Neural progenitor cell (in vitro differentiated cells): ENCODE data around the gene RTKN. TPM values are rescaled to one million over a fixed set of nuclear protein-coding genes. Genes with fewer than 3 reads are reported as not detected.

ENCODE experiments used
- DNase-seq: peaks from one replicate; pipeline ENCODE4 v3.0.0-alpha.2; 2016; ENCODE audit warnings: low spot score
- H2AFZ ChIP-seq: fragments of 200-600 bp; sonication (generic); replicated peaks from 2 replicates; pipeline ENCODE4 v1.6.1; 2016; ENCODE audit warnings: antibody characterized with exemption
- H3F3A ChIP-seq: fragments of 200-600 bp; sonication (generic); 2 replicates; pipeline ENCODE4 v1.6.1; 2016; ENCODE audit warnings: antibody characterized with exemption, low read depth
- H3K27ac ChIP-seq: fragments of 200-600 bp; sonication (generic); 2 replicates; pipeline ENCODE4 v1.5.1; 2016; ENCODE audit warnings: mild to moderate bottlenecking
- H3K27me3 ChIP-seq: fragments of 200-600 bp; sonication (generic); 2 replicates; pipeline ENCODE4 v1.6.1; 2016; ENCODE audit warnings: mild to moderate bottlenecking, moderate library complexity
- H3K36me3 ChIP-seq: fragments of 200-600 bp; sonication (generic); 2 replicates; pipeline ENCODE4 v1.5.1; 2016
- H3K4me1 ChIP-seq: fragments of 200-600 bp; sonication (generic); 2 replicates; pipeline ENCODE4 v1.6.1; 2016; ENCODE audit warnings: mixed run types
- H3K4me2 ChIP-seq: fragments of 200-600 bp; sonication (generic); 2 replicates; pipeline ENCODE4 v1.6.1; 2016
- H3K4me3 ChIP-seq: fragments of 200-600 bp; sonication (generic); 2 replicates; pipeline ENCODE4 v1.5.1; 2016
- H3K79me2 ChIP-seq: fragments of 200-600 bp; sonication (generic); 2 replicates; pipeline ENCODE4 v1.6.1; 2016; ENCODE audit warnings: low read depth
- H3K9ac ChIP-seq: fragments of 200-600 bp; sonication (generic); 2 replicates; pipeline ENCODE4 v1.6.1; 2016
- H3K9me3 ChIP-seq: fragments of 200-600 bp; sonication (generic); 2 replicates; pipeline ENCODE4 v1.5.1; 2016; ENCODE audit warnings: low read depth
- H4K20me1 ChIP-seq: fragments of 200-600 bp; sonication (generic); 2 replicates; pipeline ENCODE4 v1.6.1; 2016; ENCODE audit warnings: low read depth
- H3K27ac Mint-ChIP-seq: 3 replicates; pipeline ENCODE4 v1.8.0; 2021; ENCODE audit warnings: mixed read lengths
- H3K27me3 Mint-ChIP-seq: 2 replicates; pipeline ENCODE4 v1.8.0; 2022; ENCODE audit warnings: low read depth, mild to moderate bottlenecking, inconsistent platforms, moderate library complexity, mixed read lengths; ENCODE audit not compliant: insufficient read depth
- H3K36me3 Mint-ChIP-seq: 3 replicates; pipeline ENCODE4 v1.8.0; 2021; ENCODE audit warnings: mixed read lengths
- H3K4me1 Mint-ChIP-seq: 3 replicates; pipeline ENCODE4 v1.8.0; 2021; ENCODE audit warnings: mixed read lengths
- H3K4me3 Mint-ChIP-seq: 3 replicates; pipeline ENCODE4 v1.8.0; 2021; ENCODE audit warnings: mild to moderate bottlenecking, moderate library complexity, mixed read lengths
- H3K9me3 Mint-ChIP-seq: 3 replicates; pipeline ENCODE4 v1.8.0; 2020; ENCODE audit warnings: mixed read lengths
- CTCF ChIP-seq: fragments of 200-600 bp; sonication (generic); IDR thresholded peaks from 2 replicates; pipeline ENCODE4 v1.5.1; 2017; ENCODE audit warnings: antibody characterized with exemption, mild to moderate bottlenecking
- EZH2 ChIP-seq: fragments of 200-600 bp; sonication (generic); IDR thresholded peaks from 2 replicates; pipeline ENCODE4 v1.6.1; 2017; ENCODE audit warnings: antibody characterized with exemption, mild to moderate bottlenecking, moderate library complexity
- EZH2phosphoT487 ChIP-seq: fragments of 200-600 bp; sonication (generic); IDR thresholded peaks from 2 replicates; pipeline ENCODE4 v1.6.1; 2017; ENCODE audit warnings: antibody characterized with exemption
- total RNA-seq: library from RNA; depleted of rRNA; stranded (reverse); fragments of >200 nt; gene quantifications from 2 replicates; pipeline ENCODE4 v1.2.3, GENCODE V29; 2015; ENCODE audit warnings: low replicate concordance

RTKN gene
- total RNA-seq, 1 donor from 2014 or later: 11.4 TPM

- no peak overlapping the region for H3K9ac ChIP-seq
- DNase-seq: no peak
- no peak overlapping the region for H3K27ac ChIP-seq
- peaks cover 19% of the 10 kb centered on the region for H4K20me1 ChIP-seq
- no peak overlapping the region for H2AFZ ChIP-seq
- peaks cover 33% of the 10 kb centered on the region for H3K4me1 Mint-ChIP-seq
- H3K4me1 ChIP-seq: peaks cover 18% of the 10 kb centered on the region
- no peak for TF ChIP-seq EZH2
- no peak for TF ChIP-seq CTCF
- TF ChIP-seq EZH2phosphoT487: no peak
- H3K9me3 ChIP-seq: no peaks in the 10 kb centered on the region
- H3F3A ChIP-seq: peaks cover 30% of the 10 kb centered on the region
- no peak overlapping the region for H3K4me3 Mint-ChIP-seq
- no peaks in the 10 kb centered on the region for H3K9me3 Mint-ChIP-seq
- H3K27ac Mint-ChIP-seq: peak overlapping the region; percentile 68
- peaks cover 19% of the 10 kb centered on the region for H3K27me3 Mint-ChIP-seq
- H3K36me3 ChIP-seq: no peaks in the 10 kb centered on the region
- peaks cover 13% of the 10 kb centered on the region for H3K36me3 Mint-ChIP-seq
- no peak overlapping the region for H3K4me2 ChIP-seq
- H3K79me2 ChIP-seq: peaks cover 57% of the 10 kb centered on the region
- H3K4me3 ChIP-seq: no peak overlapping the region
- H3K27me3 ChIP-seq: no peaks in the 10 kb centered on the region
Observed at GRCh38 chr2:74436848-74437695, 4.7 kb downstream of the RTKN start.

- Histone ChIP-seq H3K9me3 (no peaks in the 10 kb centered on the region), H2AFZ (no peak overlapping the region), H3K27ac (no peak overlapping the region), H3K79me2 (peaks cover 57% of the 10 kb centered on the region), H3F3A (peaks cover 22% of the 10 kb centered on the region), H4K20me1 (peaks cover 23% of the 10 kb centered on the region), H3K4me3 (no peak overlapping the region), H3K4me2 (no peak overlapping the region), H3K9ac (no peak overlapping the region), H3K4me1 (peaks cover 18% of the 10 kb centered on the region), H3K27me3 (no peaks in the 10 kb centered on the region), H3K36me3 (no peaks in the 10 kb centered on the region)
- H3K4me1 Mint-ChIP-seq: peaks cover 33% of the 10 kb centered on the region
- no peak overlapping the region for H3K27ac Mint-ChIP-seq
- no peak for DNase-seq
- H3K9me3 Mint-ChIP-seq: no peaks in the 10 kb centered on the region
- TF ChIP-seq CTCF (no peak), EZH2phosphoT487 (no peak), EZH2 (no peak)
- H3K4me3 Mint-ChIP-seq: no peak overlapping the region
- H3K27me3 Mint-ChIP-seq: peaks cover 19% of the 10 kb centered on the region
- H3K36me3 Mint-ChIP-seq: peaks cover 15% of the 10 kb centered on the region
Observed at GRCh38 chr2:74436111-74436805, 5.5 kb downstream of the RTKN start.

GRCh38 chr2:74430502-74430901 lies 11.2 kb downstream of the RTKN start:
- peaks cover 21% of the 10 kb centered on the region for H3K79me2 ChIP-seq
- peaks cover 16% of the 10 kb centered on the region for H3F3A ChIP-seq
- no peak for DNase-seq
- H3K27me3 Mint-ChIP-seq: peaks cover 2% of the 10 kb centered on the region
- H3K4me1 ChIP-seq: no peaks in the 10 kb centered on the region
- no peaks in the 10 kb centered on the region for H3K36me3 ChIP-seq
- H3K9me3 Mint-ChIP-seq: no peaks in the 10 kb centered on the region
- no peak overlapping the region for H3K4me3 ChIP-seq
- no peak overlapping the region for H3K4me2 ChIP-seq
- H3K4me1 Mint-ChIP-seq: peaks cover 4% of the 10 kb centered on the region
- no peak for TF ChIP-seq EZH2phosphoT487
- TF ChIP-seq CTCF: no peak
- no peak for TF ChIP-seq EZH2
- no peak overlapping the region for H3K9ac ChIP-seq
- H3K36me3 Mint-ChIP-seq: peaks cover 34% of the 10 kb centered on the region
- no peak overlapping the region for H3K27ac ChIP-seq
- no peak overlapping the region for H3K4me3 Mint-ChIP-seq
- H3K27ac Mint-ChIP-seq: no peak overlapping the region
- H3K27me3 ChIP-seq: no peaks in the 10 kb centered on the region
- no peak overlapping the region for H2AFZ ChIP-seq
- H4K20me1 ChIP-seq: peaks cover 23% of the 10 kb centered on the region
- no peaks in the 10 kb centered on the region for H3K9me3 ChIP-seq
